Measurements from ENCODE around the gene NFATC2.

DNA sequence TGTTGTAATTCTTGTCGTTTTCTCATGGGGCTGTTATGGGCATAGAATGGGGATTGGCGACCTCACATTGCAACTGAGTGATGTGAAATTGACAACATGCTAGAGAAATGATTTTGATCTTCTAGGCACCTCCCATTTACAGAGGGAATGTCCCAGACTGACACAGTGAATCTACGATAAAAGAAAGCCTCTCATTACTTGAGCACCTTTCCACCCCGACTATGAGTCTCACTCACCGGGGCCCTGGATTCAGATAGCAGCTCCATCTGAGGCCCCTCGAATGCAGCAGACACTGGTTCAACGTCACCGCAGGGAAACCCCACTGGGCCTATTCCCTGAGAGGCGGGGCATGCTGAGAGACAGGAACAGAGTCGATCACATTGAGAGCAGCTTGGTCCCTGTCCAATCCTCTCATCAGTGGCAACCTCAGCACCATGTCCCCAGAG, 49.1 kb downstream of the NFATC2 start:
- TF ChIP-seq, protein P1, sequence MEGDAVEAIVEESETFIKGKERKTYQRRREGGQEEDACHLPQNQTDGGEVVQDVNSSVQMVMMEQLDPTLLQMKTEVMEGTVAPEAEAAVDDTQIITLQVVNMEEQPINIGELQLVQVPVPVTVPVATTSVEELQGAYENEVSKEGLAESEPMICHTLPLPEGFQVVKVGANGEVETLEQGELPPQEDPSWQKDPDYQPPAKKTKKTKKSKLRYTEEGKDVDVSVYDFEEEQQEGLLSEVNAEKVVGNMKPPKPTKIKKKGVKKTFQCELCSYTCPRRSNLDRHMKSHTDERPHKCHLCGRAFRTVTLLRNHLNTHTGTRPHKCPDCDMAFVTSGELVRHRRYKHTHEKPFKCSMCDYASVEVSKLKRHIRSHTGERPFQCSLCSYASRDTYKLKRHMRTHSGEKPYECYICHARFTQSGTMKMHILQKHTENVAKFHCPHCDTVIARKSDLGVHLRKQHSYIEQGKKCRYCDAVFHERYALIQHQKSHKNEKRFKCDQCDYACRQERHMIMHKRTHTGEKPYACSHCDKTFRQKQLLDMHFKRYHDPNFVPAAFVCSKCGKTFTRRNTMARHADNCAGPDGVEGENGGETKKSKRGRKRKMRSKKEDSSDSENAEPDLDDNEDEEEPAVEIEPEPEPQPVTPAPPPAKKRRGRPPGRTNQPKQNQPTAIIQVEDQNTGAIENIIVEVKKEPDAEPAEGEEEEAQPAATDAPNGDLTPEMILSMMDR (IDR thresholded peaks at IDR 0.05), result no peak
- no peak for TF ChIP-seq POLR2A (IDR thresholded peaks at IDR 0.05; ENCODE audit: low read depth)
- TF ChIP-seq POLR2AphosphoS5 (IDR thresholded peaks at IDR 0.05), result no peak

Data from esophagus muscularis mucosa (tissue), 3 donors.